Measurements from ENCODE around the gene PCNX2.
"Not testable (repeated sequence)": the region's sequence is repeated elsewhere in the genome, so short reads cannot be mapped to it uniquely, and the experiment has no call there.

Gene PCNX2

DNA sequence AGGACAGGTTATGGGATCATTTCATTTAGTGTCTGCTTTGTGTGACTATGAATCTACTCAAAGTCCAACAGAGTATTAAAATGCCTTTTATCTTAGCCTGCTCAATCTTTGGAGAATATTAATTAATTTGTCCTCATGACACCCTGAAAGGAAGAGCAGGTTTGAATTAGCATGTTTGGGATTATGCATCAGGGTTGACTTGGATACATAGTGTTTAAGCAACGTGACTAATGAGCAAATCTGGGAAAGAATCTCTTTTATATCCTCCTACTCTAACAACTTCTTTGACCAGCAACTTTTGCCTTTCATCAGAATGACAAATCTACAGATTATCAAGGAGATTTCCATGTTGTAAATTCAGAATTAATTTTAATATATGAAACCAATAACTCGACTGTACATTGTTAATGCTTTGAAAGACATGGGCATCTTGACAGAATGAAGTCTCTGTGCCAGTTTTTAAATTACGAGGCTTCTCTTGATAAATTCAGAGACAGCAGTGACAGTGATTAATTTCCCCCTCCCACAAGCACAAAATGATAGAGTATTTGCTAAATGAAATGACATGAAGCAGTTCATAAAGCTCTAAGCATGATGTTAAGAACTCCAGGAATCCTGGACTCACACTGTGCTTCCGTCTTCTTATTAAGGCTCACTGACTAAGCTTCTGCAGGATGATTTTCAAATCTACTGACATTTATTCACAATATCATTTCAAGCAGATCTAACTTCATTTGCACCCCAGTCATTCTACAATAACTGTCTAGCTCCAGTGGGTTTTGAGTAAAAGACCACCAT, 156.5 kb downstream of the PCNX2 start:
- TF ChIP-seq, protein P1, sequence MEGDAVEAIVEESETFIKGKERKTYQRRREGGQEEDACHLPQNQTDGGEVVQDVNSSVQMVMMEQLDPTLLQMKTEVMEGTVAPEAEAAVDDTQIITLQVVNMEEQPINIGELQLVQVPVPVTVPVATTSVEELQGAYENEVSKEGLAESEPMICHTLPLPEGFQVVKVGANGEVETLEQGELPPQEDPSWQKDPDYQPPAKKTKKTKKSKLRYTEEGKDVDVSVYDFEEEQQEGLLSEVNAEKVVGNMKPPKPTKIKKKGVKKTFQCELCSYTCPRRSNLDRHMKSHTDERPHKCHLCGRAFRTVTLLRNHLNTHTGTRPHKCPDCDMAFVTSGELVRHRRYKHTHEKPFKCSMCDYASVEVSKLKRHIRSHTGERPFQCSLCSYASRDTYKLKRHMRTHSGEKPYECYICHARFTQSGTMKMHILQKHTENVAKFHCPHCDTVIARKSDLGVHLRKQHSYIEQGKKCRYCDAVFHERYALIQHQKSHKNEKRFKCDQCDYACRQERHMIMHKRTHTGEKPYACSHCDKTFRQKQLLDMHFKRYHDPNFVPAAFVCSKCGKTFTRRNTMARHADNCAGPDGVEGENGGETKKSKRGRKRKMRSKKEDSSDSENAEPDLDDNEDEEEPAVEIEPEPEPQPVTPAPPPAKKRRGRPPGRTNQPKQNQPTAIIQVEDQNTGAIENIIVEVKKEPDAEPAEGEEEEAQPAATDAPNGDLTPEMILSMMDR (conservative IDR thresholded peaks at IDR 0.05; ENCODE audit: low read length), result no peak
- TF ChIP-seq EZH2phosphoT487 (IDR thresholded peaks at IDR 0.05; ENCODE audit: borderline replicate concordance), result no peak
- H3K79me2 ChIP-seq (ENCODE audit: insufficient read depth, low read length), result no peaks in the 10 kb centered on the region
- no peaks in the 10 kb centered on the region for H3K9me2 ChIP-seq (replicated peaks; ENCODE audit: low read depth, low read length)
- H3K36me3 ChIP-seq (ENCODE audit: insufficient read depth, low read length), result no peaks in the 10 kb centered on the region
- no peak overlapping the region for H2AFZ ChIP-seq (ENCODE audit: low read length)
- H3K4me1 ChIP-seq (ENCODE audit: insufficient read depth, low read length, poor library complexity, severe bottlenecking), result no peaks in the 10 kb centered on the region
- H3K9ac ChIP-seq (ENCODE audit: low read depth, low read length, poor library complexity, severe bottlenecking), result no peak overlapping the region
- H3F3A ChIP-seq (ENCODE audit: low read depth), result no peaks in the 10 kb centered on the region
- H3K4me2 ChIP-seq (ENCODE audit: low read depth, low read length, poor library complexity, severe bottlenecking), result no peak overlapping the region
- H3K27me3 ChIP-seq (ENCODE audit: insufficient read depth, low read length, poor library complexity, severe bottlenecking), result no peaks in the 10 kb centered on the region
- no peak overlapping the region for H3K4me3 ChIP-seq (ENCODE audit: low read length, poor library complexity, severe bottlenecking)
- no peaks in the 10 kb centered on the region for H3K9me3 ChIP-seq (ENCODE audit: insufficient read depth, low read depth, low read length)
- no peaks in the 10 kb centered on the region for H4K20me1 ChIP-seq (ENCODE audit: insufficient read depth, low read length, poor library complexity, severe bottlenecking)

DNA sequence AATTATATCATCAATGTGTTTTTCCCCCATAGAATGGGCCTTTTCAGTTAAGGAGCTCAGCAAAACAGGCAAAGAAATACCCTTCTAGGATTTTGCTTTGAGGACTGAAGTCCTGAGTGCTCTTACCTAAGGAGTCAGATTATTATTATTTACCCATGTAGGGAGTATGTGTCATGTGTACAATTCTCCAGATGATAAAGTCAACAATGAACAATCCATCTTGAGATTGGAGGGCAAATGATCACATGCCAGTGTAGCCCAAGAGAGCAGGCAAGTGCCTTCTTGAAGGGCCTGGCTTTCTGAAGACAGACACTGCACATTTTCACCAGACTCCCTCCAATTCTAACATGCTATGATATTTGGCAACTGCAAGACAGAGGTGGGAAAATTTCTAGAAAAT, 159.7 kb downstream of the PCNX2 start:
- Histone ChIP-seq H3K79me2 (ENCODE audit: insufficient read depth, low read length) (no peaks in the 10 kb centered on the region), H3K4me3 (ENCODE audit: low read length, poor library complexity, severe bottlenecking) (no peak overlapping the region), H3K27me3 (ENCODE audit: insufficient read depth, low read length, poor library complexity, severe bottlenecking) (no peaks in the 10 kb centered on the region), H3K4me1 (ENCODE audit: insufficient read depth, low read length, poor library complexity, severe bottlenecking) (no peaks in the 10 kb centered on the region), H3F3A (ENCODE audit: low read depth) (no peaks in the 10 kb centered on the region), H4K20me1 (ENCODE audit: insufficient read depth, low read length, poor library complexity, severe bottlenecking) (no peaks in the 10 kb centered on the region), H3K9me2 (replicated peaks; ENCODE audit: low read depth, low read length) (no peaks in the 10 kb centered on the region), H3K9ac (ENCODE audit: low read depth, low read length, poor library complexity, severe bottlenecking) (no peak overlapping the region), H3K4me2 (ENCODE audit: low read depth, low read length, poor library complexity, severe bottlenecking) (no peak overlapping the region), H2AFZ (ENCODE audit: low read length) (no peak overlapping the region), H3K9me3 (ENCODE audit: insufficient read depth, low read depth, low read length) (no peaks in the 10 kb centered on the region), H3K36me3 (ENCODE audit: insufficient read depth, low read length) (peaks cover 3% of the 10 kb centered on the region; the same call in 1 of the 2 replicates)
- TF ChIP-seq, protein P1 (conservative IDR thresholded peaks at IDR 0.05; ENCODE audit: low read length), result no peak
- no peak for TF ChIP-seq EZH2phosphoT487 (IDR thresholded peaks at IDR 0.05; ENCODE audit: borderline replicate concordance)

DNA sequence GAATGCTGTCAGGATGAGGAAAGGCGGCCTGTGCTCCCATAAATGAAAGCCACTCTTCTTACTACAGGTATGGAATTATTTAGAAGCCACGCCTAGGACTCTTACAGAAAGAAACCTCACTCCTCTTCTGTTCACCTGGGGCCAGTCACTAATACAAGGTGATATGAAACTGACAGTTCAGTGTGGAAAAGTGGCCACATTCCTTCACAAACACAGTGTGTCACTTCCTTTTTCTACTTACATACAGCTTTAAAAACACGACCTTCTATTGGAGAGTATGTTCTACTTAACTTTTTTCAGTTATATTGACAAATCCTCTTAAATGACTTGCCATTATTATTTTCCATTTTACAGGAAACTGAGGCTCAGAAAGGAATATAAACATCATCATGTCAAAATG, 163.1 kb downstream of the PCNX2 start:
- Histone ChIP-seq H3K4me1 (ENCODE audit: insufficient read depth, low read length, poor library complexity, severe bottlenecking) (no peaks in the 10 kb centered on the region), H3K79me2 (ENCODE audit: insufficient read depth, low read length) (no peaks in the 10 kb centered on the region), H3K9ac (ENCODE audit: low read depth, low read length, poor library complexity, severe bottlenecking) (no peak overlapping the region), H3F3A (ENCODE audit: low read depth) (no peaks in the 10 kb centered on the region), H3K36me3 (ENCODE audit: insufficient read depth, low read length) (peaks cover 3% of the 10 kb centered on the region; the same call in 1 of the 2 replicates), H4K20me1 (ENCODE audit: insufficient read depth, low read length, poor library complexity, severe bottlenecking) (no peaks in the 10 kb centered on the region), H3K27me3 (ENCODE audit: insufficient read depth, low read length, poor library complexity, severe bottlenecking) (no peaks in the 10 kb centered on the region), H3K4me3 (ENCODE audit: low read length, poor library complexity, severe bottlenecking) (no peak overlapping the region), H3K9me2 (replicated peaks; ENCODE audit: low read depth, low read length) (no peaks in the 10 kb centered on the region), H3K9me3 (ENCODE audit: insufficient read depth, low read depth, low read length) (no peaks in the 10 kb centered on the region), H3K4me2 (ENCODE audit: low read depth, low read length, poor library complexity, severe bottlenecking) (no peak overlapping the region), H2AFZ (ENCODE audit: low read length) (no peak overlapping the region)
- TF ChIP-seq, protein P1 (conservative IDR thresholded peaks at IDR 0.05; ENCODE audit: low read length), result no peak
- TF ChIP-seq EZH2phosphoT487 (IDR thresholded peaks at IDR 0.05; ENCODE audit: borderline replicate concordance), result no peak

DNA sequence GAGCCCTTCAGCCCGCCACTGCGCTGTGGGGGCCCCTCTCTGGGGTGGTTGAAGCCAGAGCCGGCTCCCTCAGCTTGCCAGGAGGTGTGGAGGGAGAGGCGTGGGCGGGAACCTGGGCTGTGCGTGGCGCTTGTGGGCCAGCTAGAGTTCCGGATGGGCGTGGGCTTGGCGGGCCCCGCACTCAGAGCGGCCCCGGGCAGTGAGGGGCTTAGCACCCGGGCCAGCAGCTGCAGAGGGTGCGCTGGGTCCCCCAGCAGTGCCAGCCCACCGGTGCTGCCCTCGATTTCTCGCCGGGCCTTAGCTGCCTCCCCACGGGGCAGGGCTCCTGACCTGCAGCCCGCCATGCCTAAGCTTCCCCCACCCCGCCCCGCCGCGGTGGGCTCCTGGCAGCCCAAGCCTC, 166.5 kb downstream of the PCNX2 start:
- H3K4me3 ChIP-seq (ENCODE audit: low read length, poor library complexity, severe bottlenecking), result not testable (repeated sequence)

More for the DNA sequence above, 166.5 kb downstream of the PCNX2 start:
- not testable (repeated sequence) for H3K9ac ChIP-seq (ENCODE audit: low read depth, low read length, poor library complexity, severe bottlenecking); H3K36me3 ChIP-seq (ENCODE audit: insufficient read depth, low read length); H3K9me2 ChIP-seq (replicated peaks; ENCODE audit: low read depth, low read length); H2AFZ ChIP-seq (ENCODE audit: low read length); H3F3A ChIP-seq (ENCODE audit: low read depth); H4K20me1 ChIP-seq (ENCODE audit: insufficient read depth, low read length, poor library complexity, severe bottlenecking); H3K27me3 ChIP-seq (ENCODE audit: insufficient read depth, low read length, poor library complexity, severe bottlenecking); H3K9me3 ChIP-seq (ENCODE audit: insufficient read depth, low read depth, low read length); H3K4me2 ChIP-seq (ENCODE audit: low read depth, low read length, poor library complexity, severe bottlenecking); H3K79me2 ChIP-seq (ENCODE audit: insufficient read depth, low read length); H3K4me1 ChIP-seq (ENCODE audit: insufficient read depth, low read length, poor library complexity, severe bottlenecking)

All from Loucy (cell line).